A549 (cell line): ENCODE data around the gene GRK2. TPM values are rescaled to one million over a fixed set of nuclear protein-coding genes. Genes with fewer than 3 reads are reported as not detected.
A peak's percentile ranks its signal among the peaks of the same experiment; 100 is the strongest.

Experiments
- ATAC-seq, 2 experiments: fragments of 200-7000 bp in 1 of 2; fragments of >200 bp in 1 of 2; cut with Nextera tagmentation in 1 of 2; cut with Tn5 transposase in 1 of 2; 3 replicates each; pipeline versions ENCODE4 v1.8.0 to v1.9.1; 2018 to 2020; ENCODE audit warnings: mild to moderate bottlenecking in 1 of 2, moderate library complexity in 1 of 2
- CTCF ChIA-PET: fragments of 300-600 bp; sonication (Branson Sonifier 250); formaldehyde crosslinking; extraction: SDS; loops from one replicate; lab custom pipeline; 2021; ENCODE audit warnings: antibody characterized with exemption, inconsistent platforms; lab: Yijun Ruan, JAX
- POLR2A ChIA-PET: fragments of 350-600 bp; formaldehyde crosslinking; extraction: SDS; loops from one replicate; lab custom pipeline; 2021; ENCODE audit warnings: antibody characterized with exemption, inconsistent platforms; lab: Yijun Ruan, JAX
- DNase-seq, 2 experiments: peaks; one replicate each; pipeline versions ENCODE4 v3.0.0 to v3.0.0-alpha.2; 2011 to 2016; ENCODE audit warnings: low read depth in 1 of 2, low spot score in 1 of 2
- FAIRE-seq: peaks from 2 replicates; lab custom pipeline; 2011; peaks lifted over from hg19 to GRCh38; lab: Jason Lieb, UNC
- H3K27ac ChIP-seq, 2 experiments: fragments of >200 bp; sonication (Bioruptor Twin); formaldehyde crosslinking; 3 replicates each; pipeline ENCODE4 v1.5.1; 2016 to 2017
- H3K4me1 ChIP-seq: fragments of >200 bp; sonication (Bioruptor Twin); formaldehyde crosslinking; 3 replicates; pipeline ENCODE4 v1.6.1; 2016
- H3K4me2 ChIP-seq: fragments of >200 bp; sonication (Bioruptor Twin); formaldehyde crosslinking; 3 replicates; pipeline ENCODE4 v1.6.1; 2016
- H3K4me3 ChIP-seq: fragments of >200 bp; sonication (Bioruptor Twin); formaldehyde crosslinking; 3 replicates; pipeline ENCODE4 v1.5.1; 2016
- H3K9me3 ChIP-seq: fragments of >200 bp; sonication (Bioruptor Twin); formaldehyde crosslinking; 3 replicates; pipeline ENCODE4 v1.6.1; 2016
- CBX2 ChIP-seq: fragments of 200-600 bp; sonication (generic); IDR thresholded peaks from 2 replicates; pipeline ENCODE4 v1.6.1; 2016; ENCODE audit warnings: low read depth, mild to moderate bottlenecking, borderline replicate concordance
- CBX8 ChIP-seq: fragments of 200-600 bp; sonication (generic); IDR thresholded peaks from 2 replicates; pipeline ENCODE4 v1.6.1; 2016
- CEBPB ChIP-seq, 2 experiments: fragments of >200 bp in 1 of 2; sonication (Bioruptor Twin) in 1 of 2; formaldehyde crosslinking in 1 of 2; IDR thresholded peaks; 2 replicates each; pipeline ENCODE4 v1.6.1; 2012 to 2016
- CHD2 ChIP-seq: fragments of 150-350 bp; IDR thresholded peaks from 2 replicates; pipeline ENCODE4 v1.6.1; 2014; ENCODE audit warnings: low read length; ENCODE audit not compliant: partially characterized antibody
- CTCF ChIP-seq: fragments of >200 bp; sonication (Bioruptor Twin); formaldehyde crosslinking; IDR thresholded peaks from 3 replicates; pipeline ENCODE4 v1.5.1; 2016
- FOSL2 ChIP-seq, 2 experiments: fragments of 450-650 bp in 1 of 2; fragments of >200 bp in 1 of 2; sonication (Bioruptor Twin) in 1 of 2; formaldehyde crosslinking; IDR thresholded peaks; 2 replicates each; pipeline versions ENCODE4 v1.5.0 to v1.6.1; 2016 to 2020; ENCODE audit warnings: mild to moderate bottlenecking in 1 of 2, moderate library complexity in 1 of 2
- HES2 ChIP-seq: fragments of >200 bp; sonication (Bioruptor Twin); formaldehyde crosslinking; IDR thresholded peaks from 2 replicates; pipeline ENCODE4 v1.6.1; 2016
- HMGXB4 ChIP-seq: fragments of 250-450 bp; sonication (Bioruptor Pico); IDR thresholded peaks from 2 replicates; pipeline ENCODE4 v1.5.0; 2021; ENCODE audit warnings: mild to moderate bottlenecking, moderate library complexity, borderline replicate concordance
- HOXB13 ChIP-seq: fragments of 250-450 bp; sonication (Bioruptor Pico); IDR thresholded peaks from 2 replicates; pipeline ENCODE4 v1.5.0; 2020; ENCODE audit warnings: low read depth, mild to moderate bottlenecking, moderate library complexity
- HOXB5 ChIP-seq: fragments of 250-450 bp; sonication (Bioruptor Pico); IDR thresholded peaks from 2 replicates; pipeline ENCODE4 v1.5.0; 2020; ENCODE audit warnings: mild to moderate bottlenecking, moderate library complexity
- JUNB ChIP-seq: fragments of >200 bp; sonication (Bioruptor Twin); formaldehyde crosslinking; IDR thresholded peaks from 2 replicates; pipeline ENCODE4 v1.6.1; 2016
- NPAS2 ChIP-seq: fragments of 250-450 bp; sonication (Bioruptor Pico); IDR thresholded peaks from 2 replicates; pipeline ENCODE4 v1.8.0; 2022; ENCODE audit warnings: mild to moderate bottlenecking, moderate library complexity, borderline replicate concordance
- NR3C1 ChIP-seq: fragments of >200 bp; sonication (Bioruptor Twin); formaldehyde crosslinking; IDR thresholded peaks from 3 replicates; pipeline ENCODE4 v1.6.1; 2017
- RCOR1 ChIP-seq: fragments of 150-350 bp; IDR thresholded peaks from 2 replicates; pipeline ENCODE4 v1.6.1; 2014; ENCODE audit warnings: antibody characterized with exemption, low read length, low read depth
- SREBF2 ChIP-seq: fragments of 450-650 bp; IDR thresholded peaks from 2 replicates; pipeline ENCODE4 v1.6.1; 2014; ENCODE audit warnings: mild to moderate bottlenecking, moderate library complexity
- TP53 ChIP-seq: fragments of 250-450 bp; sonication (Bioruptor Pico); IDR thresholded peaks from 2 replicates; pipeline ENCODE4 v1.5.0; 2021; ENCODE audit warnings: mild to moderate bottlenecking, moderate library complexity
- ZFP36 ChIP-seq: fragments of 450-650 bp; IDR thresholded peaks from 2 replicates; pipeline ENCODE4 v1.6.1; 2014; ENCODE audit warnings: borderline replicate concordance; ENCODE audit not compliant: partially characterized antibody
- WGBS: methylation state at CpG from one replicate; pipeline ENCODE4 v1.1.6; 2017; ENCODE audit errors: missing lambda C conversion rate; 5-methylcytosine and 5-hydroxymethylcytosine counted together
- polyA plus RNA-seq, 4 experiments: library from polyadenylated mRNA; depleted of rRNA in 3 of 4; stranded (reverse); fragments of >200 nt; fragmentation: RNase III in 1 of 4; extraction: RNeasy Plus Mini Kit Qiagen cat#74134 plus additional on column Dnase treatment in 1 of 4; gene quantifications; 2 replicates in 3 of 4; 3 replicates in 1 of 4; pipeline ENCODE4 v1.2.3, GENCODE V29; 2011 to 2017
- TF ChIP-seq, protein P1 (sequence below): IDR thresholded peaks from 2 replicates; pipeline ENCODE4 v1.6.1; 2012

Gene GRK2
- polyA plus RNA-seq, 2 of the 4 experiments (the other 2 are of a cell fraction), result 20.5 to 29.7 TPM

- TF ChIP-seq RCOR1 (no peak), NPAS2 (CRISPR knock-in tag) (no peak)
Observed at GRCh38 chr11:67276781-67277230, 10.5 kb downstream of the GRK2 start (continued).

GRCh38 chr11:67277231-67277961 lies 11.1 kb downstream of the GRK2 start:
- 71% methylated on average over 18 of the region's 24 CpGs for WGBS
- peak overlapping the region in 1 of 2 experiments; percentile 67; a peak in 3 of 6 replicates for H3K27ac ChIP-seq
- FAIRE-seq (no peak), DNase-seq (no peak), ATAC-seq (peak in 1 of 2 experiments; percentile 45; a peak in 3 of 6 replicates)
- peaks cover 4% of the 10 kb centered on the region; the same call in 1 of the 3 replicates for H3K4me1 ChIP-seq
- H3K4me3 ChIP-seq, result no peak overlapping the region
- peak overlapping the region; percentile 17; the same call in 1 of the 3 replicates for H3K4me2 ChIP-seq
- H3K9me3 ChIP-seq, result no peaks in the 10 kb centered on the region
- TF ChIP-seq CBX2 (no peak), CEBPB (IDR thresholded peaks at IDR 0.05) (no peak), TP53 (CRISPR knock-in tag) (no peak), HES2 (no peak), RCOR1 (no peak), NPAS2 (CRISPR knock-in tag) (no peak), HMGXB4 (CRISPR knock-in tag) (no peak), ZFP36 (no peak), HOXB13 (CRISPR knock-in tag) (no peak), FOSL2 (IDR thresholded peaks at IDR 0.05) (no peak), FOSL2 (CRISPR knock-in tag; IDR thresholded peaks at IDR 0.05) (no peak), NR3C1 (no peak), CHD2 (no peak), SREBF2 (no peak), HOXB5 (no peak), CTCF (no peak), JUNB (no peak), CBX8 (no peak)
- TF ChIP-seq, protein P1, sequence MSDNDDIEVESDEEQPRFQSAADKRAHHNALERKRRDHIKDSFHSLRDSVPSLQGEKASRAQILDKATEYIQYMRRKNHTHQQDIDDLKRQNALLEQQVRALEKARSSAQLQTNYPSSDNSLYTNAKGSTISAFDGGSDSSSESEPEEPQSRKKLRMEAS, result no peak
- CTCF ChIA-PET, result interaction anchor here (0.9 to 3.8 kb wide), 6 partner anchors 9 to 196 kb away, joined by 3 to 20 read pairs (median 4); no protein-coding TSS in a partner anchor
- POLR2A ChIA-PET, result no interaction called here
